ENCODE measurements around the gene PCDHB6.
A peak's percentile ranks its signal among the peaks of the same experiment; 100 is the strongest.

- TF ChIP-seq POLR2A (IDR thresholded peaks at IDR 0.05) (no peak), CTCF (IDR thresholded peaks at IDR 0.05) (peak in 1 of 5 experiments; percentile 6)
These were observed 49.7 kb downstream of the PCDHB6 start, which contains the start of gene PCDHB11 for GRCh38 chr5:141199359-141200235.
